Right lobe of liver (tissue), 6 donors: ENCODE results near the gene DSG4. TPM values are rescaled to one million over a fixed set of nuclear protein-coding genes. Genes with fewer than 3 reads are reported as not detected.

Experiments used
- ATAC-seq, 4 donors: fragments of 200-7000 bp; cut with Tn5 transposase; one replicate each; pipeline ENCODE4 v1.9.1; 2020; ENCODE audit warnings: mild to moderate bottlenecking in 4 of 4, moderate library complexity in 4 of 4
- DNase-seq, 3 donors: peaks; one replicate each; pipeline ENCODE4 v3.0.0-alpha.2; 2020
- H3K27ac ChIP-seq, 3 donors: fragments of 200-600 bp; one replicate each; pipeline ENCODE4 v1.8.0; 2022
- H3K27me3 ChIP-seq, 2 donors: fragments of 200-600 bp; one replicate each; pipeline ENCODE4 v1.8.0; 2022
- H3K36me3 ChIP-seq, 4 donors: fragments of 200-600 bp; sonication (generic) in 1 of 4; one replicate each; pipeline versions ENCODE4 v1.5.1 to v1.8.0; 2017 to 2022; ENCODE audit warnings: control low read depth in 1 of 4
- H3K4me1 ChIP-seq, 4 donors: fragments of 200-600 bp; sonication (generic) in 1 of 4; one replicate each; pipeline versions ENCODE4 v1.5.1 to v1.8.0; 2017 to 2022; ENCODE audit warnings: control low read depth in 1 of 4
- H3K4me3 ChIP-seq, 3 donors: fragments of 200-600 bp; one replicate each; pipeline ENCODE4 v1.8.0; 2022
- H3K9me3 ChIP-seq, 4 donors: fragments of 200-600 bp; sonication (generic) in 1 of 4; one replicate each; pipeline versions ENCODE4 v1.5.1 to v1.8.0; 2017 to 2022; ENCODE audit warnings: control low read depth in 1 of 4
- POLR2A ChIP-seq: fragments of 450-650 bp; IDR thresholded peaks from one replicate; pipeline ENCODE4 v1.6.1; 2017; ENCODE audit warnings: antibody characterized with exemption, mild to moderate bottlenecking
- WGBS: methylation state at CpG from one replicate; pipeline ENCODE4 v1.1.6; 2018; ENCODE audit warnings: low coverage, low lambda C conversion rate; ENCODE audit not compliant: insufficient coverage; ENCODE audit errors: missing lambda C conversion rate; 5-methylcytosine and 5-hydroxymethylcytosine counted together
- intact Hi-C, 2 donors: fragments of 100-400 bp; cut with DNase I; formaldehyde crosslinking; loops; one replicate each; pipeline versions ENCODE4 v1.11.2 to v1.14.1; 2022
- total RNA-seq, 6 experiments: library from RNA; depleted of rRNA in 2 of 6; stranded (reverse); fragments of >200 nt in 2 of 6; fragmentation: NEBNext Ultra II Directional in 3 of 6; extraction: Animal tissue kit (Norgen Biotek cat#: 25700) in 3 of 6; gene quantifications; one replicate each; pipeline versions ENCODE4 v1.1.0 to v1.2.4, GENCODE V29; 2016 to 2023
- TF ChIP-seq, protein P1 (sequence below), 4 donors: fragments of 200-600 bp in 3 of 4; fragments of 450-650 bp in 1 of 4; IDR thresholded peaks; one replicate each; pipeline versions ENCODE4 v1.5.1 to v1.8.0; 2016 to 2022; ENCODE audit warnings: antibody characterized with exemption in 4 of 4, mild to moderate bottlenecking in 2 of 4
- donor health status: DM: no; HTN: yes; CAD: no.
- donor health status: DM: no; HTN: no; CAD: no.
- donor health status: DM: no; HTN: no; CAD: no.
- donor health status: DM: no; HTN: yes; CAD: no.
- donor health status: DM: no; HTN: yes; CAD: no.

DSG4 gene
- total RNA-seq, 6 experiments from 2014 or later, result not detected

- H3K36me3 ChIP-seq, result no peaks in the 10 kb centered on the region
- no peak for DNase-seq
- no peak for ATAC-seq
- intact Hi-C loops, result no loop called here
- no peak overlapping the region for H3K4me3 ChIP-seq
- H3K27me3 ChIP-seq, result no peaks in the 10 kb centered on the region
- no peaks in the 10 kb centered on the region for H3K9me3 ChIP-seq
- TF ChIP-seq POLR2A, result no peak
- TF ChIP-seq, protein P1, sequence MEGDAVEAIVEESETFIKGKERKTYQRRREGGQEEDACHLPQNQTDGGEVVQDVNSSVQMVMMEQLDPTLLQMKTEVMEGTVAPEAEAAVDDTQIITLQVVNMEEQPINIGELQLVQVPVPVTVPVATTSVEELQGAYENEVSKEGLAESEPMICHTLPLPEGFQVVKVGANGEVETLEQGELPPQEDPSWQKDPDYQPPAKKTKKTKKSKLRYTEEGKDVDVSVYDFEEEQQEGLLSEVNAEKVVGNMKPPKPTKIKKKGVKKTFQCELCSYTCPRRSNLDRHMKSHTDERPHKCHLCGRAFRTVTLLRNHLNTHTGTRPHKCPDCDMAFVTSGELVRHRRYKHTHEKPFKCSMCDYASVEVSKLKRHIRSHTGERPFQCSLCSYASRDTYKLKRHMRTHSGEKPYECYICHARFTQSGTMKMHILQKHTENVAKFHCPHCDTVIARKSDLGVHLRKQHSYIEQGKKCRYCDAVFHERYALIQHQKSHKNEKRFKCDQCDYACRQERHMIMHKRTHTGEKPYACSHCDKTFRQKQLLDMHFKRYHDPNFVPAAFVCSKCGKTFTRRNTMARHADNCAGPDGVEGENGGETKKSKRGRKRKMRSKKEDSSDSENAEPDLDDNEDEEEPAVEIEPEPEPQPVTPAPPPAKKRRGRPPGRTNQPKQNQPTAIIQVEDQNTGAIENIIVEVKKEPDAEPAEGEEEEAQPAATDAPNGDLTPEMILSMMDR (IDR thresholded peaks at IDR 0.05), result no peak
- H3K27ac ChIP-seq, result no peak overlapping the region
- WGBS, result 67% methylated on average over 5 of the region's 5 CpGs
- H3K4me1 ChIP-seq, result no peaks in the 10 kb centered on the region
These were observed 50.4 kb downstream of the DSG4 start for GRCh38 chr18:31426871-31427406.

DNA sequence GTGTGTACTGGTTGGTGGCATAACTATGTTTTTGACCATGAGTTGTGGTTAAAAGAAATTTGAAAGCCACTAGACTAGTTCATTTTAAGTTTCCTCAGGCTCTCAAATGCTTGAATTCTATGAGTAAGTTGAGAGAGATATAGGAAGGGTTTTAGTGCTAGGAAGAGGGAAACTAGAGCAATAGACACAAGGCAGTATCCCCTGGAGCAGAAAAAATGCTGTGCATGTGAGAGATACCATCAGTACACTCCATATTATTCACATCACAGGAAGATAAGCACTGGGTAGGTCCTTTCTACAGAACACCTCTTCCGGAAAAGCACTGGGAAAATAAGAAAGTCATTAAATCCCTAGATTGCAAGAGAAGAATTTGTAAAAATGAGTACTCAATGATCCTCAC, 51.6 kb downstream of the DSG4 start:
- intact Hi-C loops, result no loop called here
- no peak for DNase-seq
- H3K27ac ChIP-seq, result no peak overlapping the region
- TF ChIP-seq, protein P1 (IDR thresholded peaks at IDR 0.05), result no peak
- TF ChIP-seq POLR2A, result no peak
- H3K9me3 ChIP-seq, result no peaks in the 10 kb centered on the region
- H3K27me3 ChIP-seq, result no peaks in the 10 kb centered on the region
- H3K4me1 ChIP-seq, result no peaks in the 10 kb centered on the region
- H3K36me3 ChIP-seq, result no peaks in the 10 kb centered on the region
- WGBS, result 92% methylated on average over 1 of the region's 1 CpG
- ATAC-seq, result no peak
- no peak overlapping the region for H3K4me3 ChIP-seq

- no peak overlapping the region for H3K27ac ChIP-seq
- H3K36me3 ChIP-seq, result no peaks in the 10 kb centered on the region
- intact Hi-C loops, result no loop called here
- DNase-seq (no peak), ATAC-seq (no peak)
- 57% methylated on average over 2 of the region's 2 CpGs for WGBS
- H3K9me3 ChIP-seq, result no peaks in the 10 kb centered on the region
- TF ChIP-seq, protein P1 (IDR thresholded peaks at IDR 0.05), result no peak
- TF ChIP-seq POLR2A, result no peak
- no peak overlapping the region for H3K4me3 ChIP-seq
- no peaks in the 10 kb centered on the region for H3K4me1 ChIP-seq
- H3K27me3 ChIP-seq, result no peaks in the 10 kb centered on the region
These were observed 53.0 kb downstream of the DSG4 start for GRCh38 chr18:31429623-31430022.

DNA sequence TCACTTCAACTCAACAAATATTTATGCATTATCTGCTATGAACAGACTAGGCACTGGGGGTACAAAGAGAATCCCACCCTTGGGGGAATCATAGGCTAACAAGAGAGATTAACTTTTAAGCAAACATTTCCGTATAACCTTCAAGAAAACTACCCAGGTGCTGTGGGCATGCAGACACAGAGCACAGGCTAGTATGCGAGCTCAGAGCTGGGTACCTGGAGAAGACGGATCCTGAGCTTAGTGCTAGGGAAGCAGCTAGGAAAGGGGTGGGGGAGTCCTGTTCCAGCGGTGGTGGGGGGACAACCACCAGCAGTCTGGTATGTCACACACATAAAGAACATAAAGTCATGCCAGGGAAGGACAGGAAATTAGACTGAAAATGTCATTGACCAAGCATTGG, 53.5 kb downstream of the DSG4 start:
- ATAC-seq (no peak), DNase-seq (no peak)
- no peaks in the 10 kb centered on the region for H3K27me3 ChIP-seq
- no peaks in the 10 kb centered on the region for H3K36me3 ChIP-seq
- no peak overlapping the region for H3K27ac ChIP-seq
- H3K4me3 ChIP-seq, result no peak overlapping the region
- H3K9me3 ChIP-seq, result no peaks in the 10 kb centered on the region
- WGBS, result 73% methylated on average over 4 of the region's 4 CpGs
- intact Hi-C loops, result no loop called here
- H3K4me1 ChIP-seq, result no peaks in the 10 kb centered on the region
- TF ChIP-seq, protein P1 (IDR thresholded peaks at IDR 0.05), result no peak
- no peak for TF ChIP-seq POLR2A

DNA sequence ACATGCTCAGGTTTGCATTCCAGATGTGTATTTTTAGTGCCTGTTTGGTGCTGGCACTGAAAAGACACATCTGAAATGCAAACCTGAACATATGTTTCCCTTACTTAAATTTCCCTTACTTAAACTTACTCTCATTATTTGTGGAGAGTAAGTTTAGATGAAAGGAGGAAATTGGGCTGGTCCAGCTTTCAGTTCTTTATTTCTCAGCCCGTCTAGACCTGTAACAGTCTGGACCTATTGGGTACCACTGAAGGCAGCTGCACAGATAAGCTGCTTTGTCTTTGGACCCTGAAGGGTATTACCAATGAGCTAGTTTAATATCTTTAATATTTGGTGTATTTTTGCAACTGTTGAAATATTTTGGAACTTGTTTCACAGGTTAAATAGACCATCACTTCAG, 54.0 kb downstream of the DSG4 start:
- Histone ChIP-seq H3K4me1 (no peaks in the 10 kb centered on the region), H3K27ac (no peak overlapping the region), H3K27me3 (no peaks in the 10 kb centered on the region), H3K4me3 (no peak overlapping the region), H3K36me3 (no peaks in the 10 kb centered on the region), H3K9me3 (no peaks in the 10 kb centered on the region)
- TF ChIP-seq, protein P1 (IDR thresholded peaks at IDR 0.05), result no peak
- no peak for TF ChIP-seq POLR2A
- WGBS, result 44% methylated on average over 1 of the region's 1 CpG
- ATAC-seq, result no peak
- DNase-seq, result no peak
- intact Hi-C loops, result no loop called here
